Measurements from ENCODE around the gene RIOK1. TPM values are rescaled to one million over a fixed set of nuclear protein-coding genes. Genes with fewer than 3 reads are reported as not detected.

Gene RIOK1
- total and polyA plus RNA-seq, 7 experiments from 2014 or later: 17.2 to 39.9 (median 26.4) TPM

- no peak for DNase-seq
- Histone ChIP-seq H3K27ac (ENCODE audit: low read depth, low read length) (no peak overlapping the region), H3K4me1 (ENCODE audit: control insufficient read depth in 2 of 2, insufficient read depth in 2 of 2, low read length in 2 of 2) (no peaks in the 10 kb centered on the region), H3K4me3 (ENCODE audit: low read length) (no peak overlapping the region), H3K27me3 (ENCODE audit: control insufficient read depth in 2 of 2, insufficient read depth in 2 of 2, low read length in 2 of 2) (no peaks in the 10 kb centered on the region), H3K36me3 (ENCODE audit: control insufficient read depth in 2 of 3, insufficient read depth in 3 of 3, low read length in 3 of 3) (no peaks in the 10 kb centered on the region), H3K9me3 (ENCODE audit: control insufficient read depth in 2 of 3, low read length in 3 of 3) (no peaks in the 10 kb centered on the region)
- ChIA-PET POLR2A (interaction anchor here (0.7 kb wide), 1 partner anchor 127 kb away, joined by 3 read pairs; no protein-coding TSS in a partner anchor), CTCF (no interaction called here)
- no peak overlapping the region for H3K4me3 Mint-ChIP-seq
- no peaks in the 10 kb centered on the region for H3K36me3 Mint-ChIP-seq
- no peaks in the 10 kb centered on the region for H3K4me1 Mint-ChIP-seq
- no peak overlapping the region for H3K27ac Mint-ChIP-seq
- ATAC-seq: no peak
- intact Hi-C loops (cut with micrococcal nuclease): loop anchor here in 1 of 2 donors (10.0 kb wide), 1 partner anchor 266 kb away; no protein-coding TSS in a partner anchor
- peaks cover 4 to 19% (median 9%) of the 10 kb centered on the region in 5 donors for H3K27me3 Mint-ChIP-seq
- no peaks in the 10 kb centered on the region for H3K9me3 Mint-ChIP-seq
Observed at GRCh38 chr6:7381092-7381491, 8.5 kb upstream of the RIOK1 start.

- intact Hi-C loops (cut with micrococcal nuclease): loop anchor here (1.0 to 10.0 kb wide), 11 partner anchors 76 to 1046 kb away; partner anchors contain the start of genes BLOC1S5 (in 2 of the 2), SLC35B3 (in 2 of the 2), SNRNP48 (in 2 of the 2) and SSR1 (in 2 of the 2)
- CTCF ChIA-PET: interaction anchor here (0.6 to 1.4 kb wide), 3 partner anchors 37 to 215 kb away, joined by 3 to 4 read pairs (median 3); no protein-coding TSS in a partner anchor
- peak overlapping the region; percentile 95 for H3K4me3 ChIP-seq (ENCODE audit: low read length)
- H3K27me3 Mint-ChIP-seq: no peaks in the 10 kb centered on the region
- no peaks in the 10 kb centered on the region for H3K27me3 ChIP-seq (ENCODE audit: control insufficient read depth in 2 of 2, insufficient read depth in 2 of 2, low read length in 2 of 2)
- H3K36me3 Mint-ChIP-seq: peaks cover 0 to 12% (median 7%) of the 10 kb centered on the region in 5 donors
- no peaks in the 10 kb centered on the region for H3K9me3 Mint-ChIP-seq
- H3K4me1 ChIP-seq (ENCODE audit: control insufficient read depth in 2 of 2, insufficient read depth in 2 of 2, low read length in 2 of 2): peaks cover 20 to 21% of the 10 kb centered on the region in 2 donors
- peaks cover 4 to 6% (median 5%) of the 10 kb centered on the region in 3 experiments for H3K36me3 ChIP-seq (ENCODE audit: control insufficient read depth in 2 of 3, insufficient read depth in 3 of 3, low read length in 3 of 3)
- H3K4me3 Mint-ChIP-seq: peak overlapping the region; percentile 87 to 97 (median 94)
- H3K4me1 Mint-ChIP-seq: peaks cover 31 to 53% (median 50%) of the 10 kb centered on the region in 7 donors
- POLR2A ChIA-PET: interaction anchor here (0.9 to 2.0 kb wide), 9 partner anchors 16 to 675 kb away, joined by 3 to 12 read pairs (median 4); partner anchors contain the start of genes BLOC1S5 and SSR1
- H3K27ac ChIP-seq (ENCODE audit: low read depth, low read length): peak overlapping the region; percentile 85
- peak overlapping the region; percentile 96 to 100 (median 99) for H3K27ac Mint-ChIP-seq
- DNase-seq (no peak), ATAC-seq (no peak)
- H3K9me3 ChIP-seq (ENCODE audit: control insufficient read depth in 2 of 3, low read length in 3 of 3): no peaks in the 10 kb centered on the region
Observed at GRCh38 chr6:7389162-7389450, 502 bp upstream of the RIOK1 start.

- Histone ChIP-seq H3K27ac (ENCODE audit: low read depth, low read length) (peak overlapping the region; percentile 85), H3K9me3 (ENCODE audit: control insufficient read depth in 2 of 3, low read length in 3 of 3) (no peaks in the 10 kb centered on the region), H3K4me3 (ENCODE audit: low read length) (peak overlapping the region; percentile 95), H3K4me1 (ENCODE audit: control insufficient read depth in 2 of 2, insufficient read depth in 2 of 2, low read length in 2 of 2) (peaks cover 20 to 21% of the 10 kb centered on the region in 2 donors), H3K36me3 (ENCODE audit: control insufficient read depth in 2 of 3, insufficient read depth in 3 of 3, low read length in 3 of 3) (peaks cover 4 to 17% (median 5%) of the 10 kb centered on the region in 3 experiments), H3K27me3 (ENCODE audit: control insufficient read depth in 2 of 2, insufficient read depth in 2 of 2, low read length in 2 of 2) (no peaks in the 10 kb centered on the region)
- no peaks in the 10 kb centered on the region for H3K27me3 Mint-ChIP-seq
- H3K27ac Mint-ChIP-seq: peak overlapping the region; percentile 96 to 100 (median 99)
- ChIA-PET POLR2A (interaction anchor here (0.7 to 2.0 kb wide), 10 partner anchors 13 to 712 kb away, joined by 3 to 12 read pairs (median 4); partner anchors contain the start of genes BLOC1S5, EEF1E1, SNRNP48 and SSR1), CTCF (interaction anchor here (0.5 to 1.0 kb wide), 4 partner anchors 75 to 372 kb away, joined by 3 read pairs; partner anchors contain the start of gene SSR1)
- no peak for ATAC-seq
- peaks cover 4 to 20% (median 15%) of the 10 kb centered on the region in 5 donors for H3K36me3 Mint-ChIP-seq
- intact Hi-C loops (cut with micrococcal nuclease): loop anchor here in 1 of 2 donors (2.0 kb wide), 1 partner anchor 712 kb away; the partner anchor contains the start of gene EEF1E1
- no peaks in the 10 kb centered on the region for H3K9me3 Mint-ChIP-seq
- DNase-seq: peak in 3 of 9 donors; percentile 0 to 76 (median 54)
- peaks cover 31 to 59% (median 50%) of the 10 kb centered on the region in 7 donors for H3K4me1 Mint-ChIP-seq
- H3K4me3 Mint-ChIP-seq: peak overlapping the region; percentile 87 to 97 (median 94)
Observed at GRCh38 chr6:7390226-7390878, 744 bp downstream of the RIOK1 start.

- Mint-ChIP-seq H3K9me3 (no peaks in the 10 kb centered on the region), H3K4me1 (peaks cover 31 to 59% (median 50%) of the 10 kb centered on the region in 7 donors), H3K27ac (peak overlapping the region in 7 of 9 donors; percentile 67 to 100 (median 98)), H3K27me3 (no peaks in the 10 kb centered on the region), H3K36me3 (peaks cover 4 to 23% (median 19%) of the 10 kb centered on the region in 5 donors), H3K4me3 (peak overlapping the region; percentile 87 to 97 (median 94))
- ATAC-seq (no peak), DNase-seq (no peak)
- Histone ChIP-seq H3K4me3 (ENCODE audit: low read length) (no peak overlapping the region), H3K9me3 (ENCODE audit: control insufficient read depth in 2 of 3, low read length in 3 of 3) (no peaks in the 10 kb centered on the region), H3K36me3 (ENCODE audit: control insufficient read depth in 2 of 3, insufficient read depth in 3 of 3, low read length in 3 of 3) (peaks cover 4 to 25% (median 5%) of the 10 kb centered on the region in 3 experiments), H3K27ac (ENCODE audit: low read depth, low read length) (no peak overlapping the region), H3K27me3 (ENCODE audit: control insufficient read depth in 2 of 2, insufficient read depth in 2 of 2, low read length in 2 of 2) (no peaks in the 10 kb centered on the region), H3K4me1 (ENCODE audit: control insufficient read depth in 2 of 2, insufficient read depth in 2 of 2, low read length in 2 of 2) (peaks cover 20 to 21% of the 10 kb centered on the region in 2 donors)
- ChIA-PET CTCF (interaction anchor here (1.0 kb wide), 1 partner anchor 78 kb away, joined by 3 read pairs; the partner anchor contains the start of gene SSR1), POLR2A (interaction anchor here (0.7 kb wide), 1 partner anchor 15 kb away, joined by 3 read pairs; no protein-coding TSS in a partner anchor)
- intact Hi-C loops (cut with micrococcal nuclease): loop anchor here in 1 of 2 donors (2.0 kb wide), 1 partner anchor 712 kb away; the partner anchor contains the start of gene EEF1E1
Observed at GRCh38 chr6:7391151-7391550, 1.5 kb downstream of the RIOK1 start.

- no peak for ATAC-seq
- H3K36me3 ChIP-seq (ENCODE audit: control insufficient read depth in 2 of 3, insufficient read depth in 3 of 3, low read length in 3 of 3): peaks cover 4 to 34% (median 5%) of the 10 kb centered on the region in 3 experiments
- Mint-ChIP-seq H3K36me3 (peaks cover 4 to 23% (median 19%) of the 10 kb centered on the region in 5 donors), H3K4me1 (peaks cover 31 to 59% (median 50%) of the 10 kb centered on the region in 7 donors), H3K9me3 (no peaks in the 10 kb centered on the region), H3K27ac (peak overlapping the region in 2 of 9 donors; percentile 2 to 30), H3K27me3 (no peaks in the 10 kb centered on the region), H3K4me3 (peak overlapping the region in 5 of 10 donors; percentile 25 to 97 (median 49))
- H3K4me1 ChIP-seq (ENCODE audit: control insufficient read depth in 2 of 2, insufficient read depth in 2 of 2, low read length in 2 of 2): peaks cover 20 to 21% of the 10 kb centered on the region in 2 donors
- CTCF ChIA-PET: no interaction called here
- intact Hi-C loops (cut with micrococcal nuclease): no loop called here
- no peaks in the 10 kb centered on the region for H3K9me3 ChIP-seq (ENCODE audit: control insufficient read depth in 2 of 3, low read length in 3 of 3)
- no peaks in the 10 kb centered on the region for H3K27me3 ChIP-seq (ENCODE audit: control insufficient read depth in 2 of 2, insufficient read depth in 2 of 2, low read length in 2 of 2)
- H3K27ac ChIP-seq (ENCODE audit: low read depth, low read length): no peak overlapping the region
- DNase-seq: no peak
- H3K4me3 ChIP-seq (ENCODE audit: low read length): no peak overlapping the region
- POLR2A ChIA-PET: interaction anchor here (0.8 kb wide), 1 partner anchor 19 kb away, joined by 3 read pairs; no protein-coding TSS in a partner anchor
Observed at GRCh38 chr6:7392402-7392801, 2.8 kb downstream of the RIOK1 start.

- no peaks in the 10 kb centered on the region for H3K27me3 Mint-ChIP-seq
- CTCF ChIA-PET: no interaction called here
- DNase-seq: no peak
- POLR2A ChIA-PET: no interaction called here
- Histone ChIP-seq H3K36me3 (ENCODE audit: control insufficient read depth in 2 of 3, insufficient read depth in 3 of 3, low read length in 3 of 3) (peaks cover 17 to 87% (median 26%) of the 10 kb centered on the region in 3 experiments), H3K4me1 (ENCODE audit: control insufficient read depth in 2 of 2, insufficient read depth in 2 of 2, low read length in 2 of 2) (no peaks in the 10 kb centered on the region), H3K27ac (ENCODE audit: low read depth, low read length) (no peak overlapping the region), H3K9me3 (ENCODE audit: control insufficient read depth in 2 of 3, low read length in 3 of 3) (no peaks in the 10 kb centered on the region), H3K4me3 (ENCODE audit: low read length) (no peak overlapping the region), H3K27me3 (ENCODE audit: control insufficient read depth in 2 of 2, insufficient read depth in 2 of 2, low read length in 2 of 2) (no peaks in the 10 kb centered on the region)
- H3K27ac Mint-ChIP-seq: peak overlapping the region in 1 of 9 donors; percentile 53
- no peak for ATAC-seq
- intact Hi-C loops (cut with micrococcal nuclease): no loop called here
- peaks cover 0 to 6% (median 0%) of the 10 kb centered on the region in 7 donors for H3K4me1 Mint-ChIP-seq
- peaks cover 9 to 62% (median 42%) of the 10 kb centered on the region in 5 donors for H3K36me3 Mint-ChIP-seq
- H3K4me3 Mint-ChIP-seq: no peak overlapping the region
- no peaks in the 10 kb centered on the region for H3K9me3 Mint-ChIP-seq
Observed at GRCh38 chr6:7401075-7401474, 11.5 kb downstream of the RIOK1 start.

All from naive thymus-derived CD4-positive, alpha-beta T cell (primary cell).